ENCODE measurements around the gene HVCN1.

The HVCN1 gene

DNA sequence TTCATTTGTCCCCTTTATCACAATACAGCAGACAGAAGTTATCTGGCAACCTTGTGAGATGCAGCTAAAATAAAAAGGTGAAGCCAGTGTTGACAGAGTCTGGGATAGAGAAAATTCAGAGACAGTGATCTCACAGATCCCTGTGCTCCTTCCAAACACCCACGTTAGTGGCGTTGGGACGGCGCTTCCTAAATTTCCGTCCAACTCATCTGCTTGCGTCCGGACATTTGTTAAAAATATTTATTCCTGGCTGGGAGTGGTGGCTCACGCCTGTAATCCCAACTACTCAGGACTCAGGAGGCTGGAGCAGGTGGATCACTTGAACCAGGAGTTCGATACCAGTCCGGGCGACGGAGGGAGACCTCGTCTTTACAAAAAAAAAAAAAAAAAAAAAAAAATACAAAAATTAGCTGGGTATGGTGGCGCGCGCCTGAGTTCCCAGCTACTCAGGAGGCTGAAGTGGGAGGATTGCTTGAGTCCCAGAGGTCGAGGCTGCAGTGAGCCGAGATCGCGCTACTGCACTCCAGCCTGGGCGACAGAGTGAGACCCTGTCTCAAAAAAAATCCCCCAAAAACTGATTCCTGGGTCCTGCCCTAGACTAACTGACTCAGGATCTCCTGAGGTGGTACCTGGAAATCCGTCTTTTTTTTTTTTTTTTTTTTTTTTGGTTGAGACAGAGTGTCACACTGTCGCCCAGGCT is 75.7 kb downstream of the HVCN1 start:
- no peak for DNase-seq

DNA sequence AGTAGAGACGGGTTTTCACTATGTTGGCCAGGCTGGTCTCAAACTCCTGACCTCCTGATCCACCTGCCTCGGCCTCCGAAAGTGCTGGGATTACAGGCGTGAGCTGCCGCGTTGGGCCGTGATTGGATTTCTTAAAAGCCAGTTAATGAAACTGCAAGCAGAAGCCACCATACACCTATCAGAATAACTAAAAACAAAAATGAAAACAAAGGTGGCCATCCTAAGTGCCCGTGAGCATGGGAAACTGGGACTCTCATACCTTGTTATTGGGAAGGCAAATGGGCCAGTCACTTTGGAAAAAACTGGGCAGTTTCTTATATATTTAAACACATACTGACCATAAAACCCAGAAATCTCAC is 82.7 kb downstream of the HVCN1 start:
- DNase-seq: no peak

DNA sequence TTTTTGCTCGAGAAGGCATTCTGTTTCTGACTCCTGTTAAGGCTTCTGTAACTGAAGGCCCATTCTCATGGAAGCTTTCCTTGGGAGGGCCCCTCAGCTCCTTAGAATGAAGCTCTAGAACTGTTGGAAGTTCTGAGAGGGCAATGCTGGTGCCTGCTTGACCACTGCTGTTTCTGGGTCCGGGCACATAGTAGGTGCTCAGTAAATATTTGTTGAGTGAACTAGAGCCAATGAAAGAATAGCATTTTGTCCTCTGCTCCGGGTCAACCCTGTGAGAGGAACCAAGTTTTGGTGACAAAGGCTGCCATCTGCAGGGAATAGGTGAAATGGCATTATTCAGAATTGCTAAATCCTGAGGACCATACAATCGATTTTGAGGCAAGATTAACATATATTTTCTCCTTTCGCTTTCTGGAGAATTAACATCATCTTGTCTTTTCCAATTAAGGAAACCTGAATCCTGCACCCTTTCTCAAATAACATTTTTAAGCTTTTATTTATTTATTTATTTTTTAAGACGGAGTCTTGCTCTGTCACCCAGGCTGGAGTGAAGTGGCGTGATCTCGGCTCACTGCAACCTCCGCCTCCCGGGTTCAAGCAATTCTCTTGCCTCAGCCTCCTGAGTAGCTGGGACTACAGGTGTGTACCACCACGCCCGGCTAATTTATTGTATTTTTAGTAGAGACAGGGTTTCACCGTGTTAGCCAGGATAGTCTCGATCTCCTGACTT is 86.7 kb downstream of the HVCN1 start:
- DNase-seq: peak; percentile 12

DNA sequence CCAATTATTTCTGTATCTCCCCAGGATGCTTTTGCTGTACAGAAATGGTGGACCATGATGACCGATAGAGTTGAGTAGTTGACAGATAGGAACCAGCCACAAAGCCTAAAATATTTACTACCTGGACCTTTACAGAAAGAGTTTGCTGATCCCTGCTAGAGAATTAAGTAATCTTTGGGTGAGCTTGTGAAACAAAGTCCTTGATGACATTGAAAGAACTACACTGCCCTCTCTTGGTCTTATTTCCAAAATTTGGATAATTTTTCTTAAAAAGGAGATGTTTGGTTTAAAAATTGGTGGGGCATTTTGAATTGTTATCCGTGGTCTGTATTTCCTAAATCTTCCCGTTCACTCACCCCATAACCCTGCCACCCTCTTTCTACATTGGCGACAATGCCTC is 88.7 kb downstream of the HVCN1 start:
- DNase-seq: no peak

GRCh38 chr12:110599334-110599733 is 89.6 kb downstream of the HVCN1 start:
- no peak for DNase-seq
